HEK293T (cell line): Measurements from ENCODE around the gene SLC30A10.

Source experiments
- CTCF ChIA-PET: fragments of 350-600 bp; formaldehyde crosslinking; extraction: SDS; loops from one replicate; lab custom pipeline; 2021; ENCODE audit warnings: antibody characterized with exemption, inconsistent platforms; lab: Yijun Ruan, JAX
- POLR2A ChIA-PET: fragments of 350-600 bp; formaldehyde crosslinking; extraction: SDS; loops from one replicate; lab custom pipeline; 2020; ENCODE audit warnings: antibody characterized with exemption, inconsistent platforms; lab: Yijun Ruan, JAX
- DNase-seq: peaks from one replicate; pipeline ENCODE4 v3.0.0; 2012; ENCODE audit warnings: mixed read lengths; ENCODE audit errors: extremely low spot score
- ARNT ChIP-seq: fragments of 450-650 bp; IDR thresholded peaks from 2 replicates; pipeline ENCODE4 v1.6.1; 2017; ENCODE audit warnings: mild to moderate bottlenecking
- BHLHE40 ChIP-seq: fragments of 450-650 bp; IDR thresholded peaks from 2 replicates; pipeline ENCODE4 v1.6.1; 2016; ENCODE audit warnings: mild to moderate bottlenecking, moderate library complexity, borderline replicate concordance
- CTBP1 ChIP-seq: fragments of 450-650 bp; IDR thresholded peaks from 2 replicates; pipeline ENCODE4 v1.6.1; 2016; ENCODE audit warnings: borderline replicate concordance
- ELF4 ChIP-seq: fragments of 450-650 bp; IDR thresholded peaks from 2 replicates; pipeline ENCODE4 v1.6.1; 2017; ENCODE audit warnings: antibody characterized with exemption
- FOXA1 ChIP-seq: fragments of 450-650 bp; IDR thresholded peaks from 2 replicates; pipeline ENCODE4 v1.6.1; 2016; ENCODE audit warnings: mild to moderate bottlenecking
- FOXK2 ChIP-seq: fragments of 450-650 bp; IDR thresholded peaks from 2 replicates; pipeline ENCODE4 v1.6.1; 2016; ENCODE audit warnings: mild to moderate bottlenecking
- FOXM1 ChIP-seq: fragments of 450-650 bp; IDR thresholded peaks from 2 replicates; pipeline ENCODE4 v1.6.1; 2017; ENCODE audit warnings: mild to moderate bottlenecking, borderline replicate concordance
- HDGF ChIP-seq: fragments of 450-650 bp; IDR thresholded peaks from 2 replicates; pipeline ENCODE4 v1.6.1; 2017; ENCODE audit warnings: antibody characterized with exemption, borderline replicate concordance
- L3MBTL2 ChIP-seq: fragments of 450-650 bp; conservative IDR thresholded peaks from 2 replicates; pipeline ENCODE4 v1.6.1; 2016; ENCODE audit warnings: mild to moderate bottlenecking
- LEF1 ChIP-seq: fragments of 450-650 bp; IDR thresholded peaks from 2 replicates; pipeline ENCODE4 v1.6.1; 2017; ENCODE audit warnings: mild to moderate bottlenecking, borderline replicate concordance
- NFRKB ChIP-seq: fragments of 450-650 bp; IDR thresholded peaks from 2 replicates; pipeline ENCODE4 v1.6.1; 2016; ENCODE audit warnings: mild to moderate bottlenecking, moderate library complexity
- PKNOX1 ChIP-seq: fragments of 450-650 bp; IDR thresholded peaks from 2 replicates; pipeline ENCODE4 v1.6.1; 2016
- SP1 ChIP-seq: fragments of 450-650 bp; IDR thresholded peaks from 2 replicates; pipeline ENCODE4 v1.6.1; 2017
- SUZ12 ChIP-seq: fragments of 450-650 bp; IDR thresholded peaks from 2 replicates; pipeline ENCODE4 v1.6.1; 2016; ENCODE audit warnings: mild to moderate bottlenecking
- TARDBP ChIP-seq: fragments of 450-650 bp; IDR thresholded peaks from 2 replicates; pipeline ENCODE4 v1.6.1; 2016
- ZNF384 ChIP-seq: fragments of 450-650 bp; IDR thresholded peaks from 2 replicates; pipeline ENCODE4 v1.6.1; 2016

Gene SLC30A10

GRCh38 chr1:219885680-219886079 is 42.7 kb downstream of the SLC30A10 start:
- TF ChIP-seq ZNF384 = no peak
- TF ChIP-seq ELF4 = no peak
- no peak for TF ChIP-seq PKNOX1
- no peak for TF ChIP-seq FOXM1
- no peak for TF ChIP-seq L3MBTL2
- no peak for DNase-seq
- ChIA-PET POLR2A (no interaction called here), CTCF (no interaction called here)

GRCh38 chr1:219883400-219884332 is 44.7 kb downstream of the SLC30A10 start:
- POLR2A ChIA-PET = no interaction called here
- CTCF ChIA-PET = no interaction called here
- TF ChIP-seq HDGF (no peak), PKNOX1 (peak; percentile 27; the same call in 1 of the 2 replicates)
- DNase-seq = peak; percentile 13

GRCh38 chr1:219882755-219883154 is 45.6 kb downstream of the SLC30A10 start:
- CTCF ChIA-PET = no interaction called here
- DNase-seq = no peak
- TF ChIP-seq TARDBP = no peak
- no peak for TF ChIP-seq L3MBTL2
- no peak for TF ChIP-seq FOXA1
- no peak for TF ChIP-seq BHLHE40
- TF ChIP-seq SP1 = no peak
- TF ChIP-seq NFRKB = no peak
- POLR2A ChIA-PET = no interaction called here

GRCh38 chr1:219882096-219882495 is 46.3 kb downstream of the SLC30A10 start:
- DNase-seq = no peak
- ChIA-PET CTCF (no interaction called here), POLR2A (no interaction called here)
- TF ChIP-seq LEF1 = no peak
- TF ChIP-seq SUZ12 = no peak
- TF ChIP-seq PKNOX1 = no peak
- TF ChIP-seq HDGF = no peak
- no peak for TF ChIP-seq TARDBP
- TF ChIP-seq BHLHE40 = no peak
- TF ChIP-seq L3MBTL2 = no peak
- no peak for TF ChIP-seq FOXK2
- no peak for TF ChIP-seq ELF4
- no peak for TF ChIP-seq NFRKB

GRCh38 chr1:219880765-219881457 is 47.4 kb downstream of the SLC30A10 start:
- no peak for DNase-seq
- ChIA-PET CTCF (interaction anchor here (1.3 kb wide), 1 partner anchor 41 kb away, joined by 3 read pairs; no protein-coding TSS in a partner anchor), POLR2A (no interaction called here)
- no peak for TF ChIP-seq TARDBP
- TF ChIP-seq ELF4 = no peak
- TF ChIP-seq SUZ12 = no peak
- no peak for TF ChIP-seq NFRKB
- TF ChIP-seq PKNOX1 = no peak
- no peak for TF ChIP-seq FOXK2
- TF ChIP-seq CTBP1 = no peak
- TF ChIP-seq LEF1 = no peak
- no peak for TF ChIP-seq L3MBTL2
- TF ChIP-seq BHLHE40 = no peak
- no peak for TF ChIP-seq FOXM1
- TF ChIP-seq FOXA1 = no peak
- no peak for TF ChIP-seq SP1
- no peak for TF ChIP-seq ZNF384
- no peak for TF ChIP-seq HDGF

GRCh38 chr1:219876798-219877209 is 51.6 kb downstream of the SLC30A10 start:
- TF ChIP-seq PKNOX1 = no peak
- TF ChIP-seq FOXM1 = no peak
- TF ChIP-seq TARDBP = no peak
- no peak for TF ChIP-seq HDGF
- TF ChIP-seq ELF4 = no peak
- no peak for TF ChIP-seq CTBP1
- TF ChIP-seq ZNF384 = no peak
- no peak for TF ChIP-seq FOXA1
- TF ChIP-seq FOXK2 = no peak
- TF ChIP-seq ARNT = no peak
- TF ChIP-seq SUZ12 = no peak
- no peak for TF ChIP-seq NFRKB
- TF ChIP-seq SP1 = no peak
- no peak for TF ChIP-seq BHLHE40
- no peak for TF ChIP-seq LEF1
- TF ChIP-seq L3MBTL2 = no peak
- POLR2A ChIA-PET = no interaction called here
- CTCF ChIA-PET = no interaction called here
- DNase-seq = peak; percentile 26
